Measurements from ENCODE around the gene ASTN2. TPM values are rescaled to one million over a fixed set of nuclear protein-coding genes. Genes with fewer than 3 reads are reported as not detected.

The ASTN2 gene
- total and polyA plus RNA-seq, 10 of the 15 experiments (the other 5 are each of a cell fraction or from before 2014, with no cell fraction given), result 1.4 to 15.7 (median 7.0) TPM

GRCh38 chr9:117434566-117434965 is 19.7 kb upstream of the ASTN2 start:
- Histone ChIP-seq H3K79me2 (ENCODE audit: control insufficient read depth, insufficient read depth, low read length) (no peaks in the 10 kb centered on the region), H3K4me2 (ENCODE audit: control insufficient read depth, insufficient read depth) (no peak overlapping the region), H4K20me1 (ENCODE audit: control insufficient read depth, insufficient read depth) (no peaks in the 10 kb centered on the region), H2AFZ (ENCODE audit: control insufficient read depth, low read depth, low read length) (no peak overlapping the region), H3K36me3 (ENCODE audit: control insufficient read depth in 2 of 2, insufficient read depth in 2 of 2, low read length in 1 of 2) (no peaks in the 10 kb centered on the region), H3K27ac (ENCODE audit: control insufficient read depth, insufficient read depth) (no peak overlapping the region), H3K9me3 (replicated peaks; ENCODE audit: control insufficient read depth, insufficient read depth, low read length) (no peaks in the 10 kb centered on the region), H3K4me1 (ENCODE audit: control insufficient read depth, insufficient read depth, low read length) (no peaks in the 10 kb centered on the region), H3K9ac (ENCODE audit: control insufficient read depth, insufficient read depth, low read length) (no peak overlapping the region), H3K4me3 (no peak overlapping the region), H3K27me3 (replicated peaks in 1 of 2; ENCODE audit: control insufficient read depth in 2 of 2, insufficient read depth in 2 of 2, low read length in 1 of 2) (no peaks in the 10 kb centered on the region)
- ATAC-seq, result no peak
- no TSS peak for BruUV-seq (replicated peaks)
- POLR2A ChIA-PET, result no interaction called here
- RAD21 ChIA-PET (ENCODE audit: unreplicated experiment), result no interaction called here
- no peak for TF ChIP-seq ATF7 (IDR thresholded peaks at IDR 0.05; ENCODE audit: low read depth)
- no peak for TF ChIP-seq PAX5 (IDR thresholded peaks at IDR 0.05; ENCODE audit: borderline replicate concordance, low read depth, low read length)
- no peak for TF ChIP-seq ZNF274 (IDR thresholded peaks at IDR 0.05; ENCODE audit: insufficient read depth, insufficient read length)
- TF ChIP-seq JUND (IDR thresholded peaks at IDR 0.05; ENCODE audit: low read depth, low read length), result no peak
- TF ChIP-seq MTA3 (IDR thresholded peaks at IDR 0.05; ENCODE audit: borderline replicate concordance, low read length), result no peak
- TF ChIP-seq NFYA (IDR thresholded peaks at IDR 0.05; ENCODE audit: borderline replicate concordance, low read depth, low read length), result no peak
- no peak for TF ChIP-seq SMARCA5 (IDR thresholded peaks at IDR 0.05)
- SMC1A ChIA-PET (ENCODE audit: uncharacterized antibody, unreplicated experiment), result no interaction called here
- FAIRE-seq, result no peak
- CTCF ChIA-PET, result no interaction called here
- no peak for DNase-seq (ENCODE audit: low read depth, low spot score)
- in situ Hi-C loops (cut with MboI) (no loop called here), intact Hi-C loops (cut with micrococcal nuclease; ENCODE audit: unreplicated experiment) (no loop called here)

GRCh38 chr9:117430813-117431212 is 16.0 kb upstream of the ASTN2 start:
- POLR2A ChIA-PET, result no interaction called here
- FAIRE-seq, result no peak

More at GRCh38 chr9:117430813-117431212, 16.0 kb upstream of the ASTN2 start:
- H2AFZ ChIP-seq (ENCODE audit: control insufficient read depth, low read depth, low read length), result no peak overlapping the region
- DNase-seq (ENCODE audit: low read depth, low spot score) (no peak), ATAC-seq (no peak)
- no peaks in the 10 kb centered on the region for H3K79me2 ChIP-seq (ENCODE audit: control insufficient read depth, insufficient read depth, low read length)
- no peaks in the 10 kb centered on the region for H3K27me3 ChIP-seq (replicated peaks in 1 of 2; ENCODE audit: control insufficient read depth in 2 of 2, insufficient read depth in 2 of 2, low read length in 1 of 2)
- H3K4me3 ChIP-seq, result no peak overlapping the region
- H4K20me1 ChIP-seq (ENCODE audit: control insufficient read depth, insufficient read depth), result no peaks in the 10 kb centered on the region
- H3K27ac ChIP-seq (ENCODE audit: control insufficient read depth, insufficient read depth), result no peak overlapping the region
- no TSS peak for BruUV-seq (replicated peaks)
- RAD21 ChIA-PET (ENCODE audit: unreplicated experiment), result no interaction called here
- SMC1A ChIA-PET (ENCODE audit: uncharacterized antibody, unreplicated experiment), result no interaction called here
- no peaks in the 10 kb centered on the region for H3K9me3 ChIP-seq (replicated peaks; ENCODE audit: control insufficient read depth, insufficient read depth, low read length)
- in situ Hi-C loops (cut with MboI) (no loop called here), intact Hi-C loops (cut with micrococcal nuclease; ENCODE audit: unreplicated experiment) (no loop called here)
- H3K9ac ChIP-seq (ENCODE audit: control insufficient read depth, insufficient read depth, low read length), result no peak overlapping the region
- TF ChIP-seq EZH2 (IDR thresholded peaks at IDR 0.05; ENCODE audit: borderline replicate concordance, control insufficient read depth, low read depth, low read length) (no peak), MTA2 (IDR thresholded peaks at IDR 0.05; ENCODE audit: low read depth) (no peak), BMI1 (IDR thresholded peaks at IDR 0.05; ENCODE audit: borderline replicate concordance) (no peak), CREB1 (IDR thresholded peaks at IDR 0.05; ENCODE audit: low read depth) (no peak), NFYB (IDR thresholded peaks at IDR 0.05; ENCODE audit: insufficient read depth, low read depth, low read length) (no peak), EP300 (IDR thresholded peaks at IDR 0.05; ENCODE audit: borderline replicate concordance in 1 of 2, control insufficient read depth in 1 of 2, low read depth in 2 of 2, low read length in 2 of 2) (no peak)
- CTCF ChIA-PET, result no interaction called here
- 78% methylated on average over 2 of the region's 2 CpGs for WGBS (ENCODE audit: insufficient coverage, insufficient replicate concordance, low lambda C conversion rate, missing lambda C conversion rate)
- H3K4me1 ChIP-seq (ENCODE audit: control insufficient read depth, insufficient read depth, low read length), result no peaks in the 10 kb centered on the region
- no peak overlapping the region for H3K4me2 ChIP-seq (ENCODE audit: control insufficient read depth, insufficient read depth)
- no peaks in the 10 kb centered on the region for H3K36me3 ChIP-seq (ENCODE audit: control insufficient read depth in 2 of 2, insufficient read depth in 2 of 2, low read length in 1 of 2)
